GM18951 (cell line): ENCODE results near the gene C12orf56.
"Not testable (repeated sequence)": the region's sequence is repeated elsewhere in the genome, so short reads cannot be mapped to it uniquely, and the experiment has no call there.

Experiments
- POLR2A ChIP-seq: IDR thresholded peaks from 4 replicates; pipeline ENCODE4 v1.6.1; 2011; ENCODE audit warnings: mild to moderate bottlenecking; ENCODE audit not compliant: insufficient read length, insufficient read depth; ENCODE audit errors: extremely low read depth
- in situ Hi-C: fragments of 300-500 bp; cut with MboI; formaldehyde crosslinking; loops from one replicate; pipeline ENCODE4 v1.12.0; 2022; ENCODE audit warnings: low sequenced_read_pairs, mixed read lengths, inconsistent platforms; ENCODE audit not compliant: unreplicated experiment

C12orf56 gene

GRCh38 chr12:64225626-64226025, 164.9 kb downstream of the C12orf56 start:
- in situ Hi-C loops, result no loop called here

GRCh38 chr12:64222009-64222765, 168.4 kb downstream of the C12orf56 start, which contains the start of gene KICS2:
Gene KICS2, minus strand, starts transcription at chr12:64222296. Its CDS starts 59 bp downstream, at chr12:64222237.
- peak; percentile 86 for TF ChIP-seq POLR2A
- in situ Hi-C loops, result no loop called here

More at GRCh38 chr12:64225626-64226025, 164.9 kb downstream of the C12orf56 start:
- TF ChIP-seq POLR2A, result no peak

GRCh38 chr12:64221651-64222008, 168.9 kb downstream of the C12orf56 start:
- TF ChIP-seq POLR2A, result no peak
- in situ Hi-C loops, result no loop called here

GRCh38 chr12:64220046-64220445, 170.5 kb downstream of the C12orf56 start:
- in situ Hi-C loops, result no loop called here
- no peak for TF ChIP-seq POLR2A

- in situ Hi-C loops, result no loop called here
- TF ChIP-seq POLR2A, result no peak
Measured at GRCh38 chr12:64219145-64219544, 171.4 kb downstream of the C12orf56 start.

GRCh38 chr12:64218597-64218996, 172.0 kb downstream of the C12orf56 start:
- in situ Hi-C loops, result no loop called here

GRCh38 chr12:64217643-64218042, 172.9 kb downstream of the C12orf56 start:
- in situ Hi-C loops, result not testable (repeated sequence)

More at GRCh38 chr12:64218597-64218996, 172.0 kb downstream of the C12orf56 start:
- TF ChIP-seq POLR2A, result no peak

- in situ Hi-C loops, result no loop called here
Measured at GRCh38 chr12:64216239-64216638, 174.3 kb downstream of the C12orf56 start.

More at GRCh38 chr12:64216239-64216638, 174.3 kb downstream of the C12orf56 start:
- TF ChIP-seq POLR2A, result no peak
